H1 (cell line): Measurements from ENCODE around the gene HSH2D. TPM values are rescaled to one million over a fixed set of nuclear protein-coding genes. Genes with fewer than 3 reads are reported as not detected.

Experiments
- polyA plus RNA-seq, 7 experiments: library from polyadenylated mRNA; depleted of rRNA in 3 of 7; stranded (reverse) in 5 of 7; unstranded in 2 of 7; fragments of >200 nt in 5 of 7; fragments of 200-250 nt in 2 of 7; gene quantifications; 1 replicate in 5 of 7; 2 replicates in 1 of 7; 4 replicates in 1 of 7; pipeline versions ENCODE4 v1.2.1 to v1.2.3, GENCODE V29; 2011 to 2013; ENCODE audit warnings: missing spikeins in 2 of 7, mixed read lengths in 2 of 7
- total RNA-seq: library from RNA; stranded (reverse); fragmentation: NEBNext Ultra II Directional; extraction: Animal tissue kit (Norgen Biotek cat#: 25700); gene quantifications from 2 replicates; pipeline ENCODE4 v1.2.1, GENCODE V29; 2021
- TF ChIP-seq, protein P1 (sequence below): fragments of 300-600 bp; sonication (generic); IDR thresholded peaks from 2 replicates; pipeline ENCODE4 v1.7.1; 2012; ENCODE audit warnings: low read length, moderate library complexity, mild to moderate bottlenecking, inconsistent platforms; ENCODE audit not compliant: insufficient replicate concordance

The HSH2D gene
- total and polyA plus RNA-seq, 2 of the 8 experiments (the other 6 are each of a cell fraction or from before 2014, with no cell fraction given): 0.67 to 1.6 TPM

DNA sequence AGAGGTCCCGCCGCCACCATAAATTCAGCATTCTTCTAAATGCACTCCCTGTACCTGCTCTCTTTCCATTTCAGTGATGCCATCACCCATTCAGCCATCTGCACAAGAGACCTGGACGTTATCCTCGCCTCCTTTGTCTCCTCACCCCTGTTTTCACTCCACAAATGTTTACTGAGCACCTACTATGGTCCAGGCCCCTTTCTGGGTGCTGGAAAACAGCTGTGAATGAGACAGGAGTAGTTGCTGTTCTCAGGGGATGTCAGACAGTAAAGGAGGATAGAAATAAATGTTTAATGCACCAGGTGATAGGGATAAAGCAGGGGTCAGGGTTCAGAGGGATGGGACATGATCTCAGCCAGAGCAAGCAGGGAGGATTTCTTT is 57.5 kb downstream of the HSH2D start (continued):
- TF ChIP-seq, protein P1, sequence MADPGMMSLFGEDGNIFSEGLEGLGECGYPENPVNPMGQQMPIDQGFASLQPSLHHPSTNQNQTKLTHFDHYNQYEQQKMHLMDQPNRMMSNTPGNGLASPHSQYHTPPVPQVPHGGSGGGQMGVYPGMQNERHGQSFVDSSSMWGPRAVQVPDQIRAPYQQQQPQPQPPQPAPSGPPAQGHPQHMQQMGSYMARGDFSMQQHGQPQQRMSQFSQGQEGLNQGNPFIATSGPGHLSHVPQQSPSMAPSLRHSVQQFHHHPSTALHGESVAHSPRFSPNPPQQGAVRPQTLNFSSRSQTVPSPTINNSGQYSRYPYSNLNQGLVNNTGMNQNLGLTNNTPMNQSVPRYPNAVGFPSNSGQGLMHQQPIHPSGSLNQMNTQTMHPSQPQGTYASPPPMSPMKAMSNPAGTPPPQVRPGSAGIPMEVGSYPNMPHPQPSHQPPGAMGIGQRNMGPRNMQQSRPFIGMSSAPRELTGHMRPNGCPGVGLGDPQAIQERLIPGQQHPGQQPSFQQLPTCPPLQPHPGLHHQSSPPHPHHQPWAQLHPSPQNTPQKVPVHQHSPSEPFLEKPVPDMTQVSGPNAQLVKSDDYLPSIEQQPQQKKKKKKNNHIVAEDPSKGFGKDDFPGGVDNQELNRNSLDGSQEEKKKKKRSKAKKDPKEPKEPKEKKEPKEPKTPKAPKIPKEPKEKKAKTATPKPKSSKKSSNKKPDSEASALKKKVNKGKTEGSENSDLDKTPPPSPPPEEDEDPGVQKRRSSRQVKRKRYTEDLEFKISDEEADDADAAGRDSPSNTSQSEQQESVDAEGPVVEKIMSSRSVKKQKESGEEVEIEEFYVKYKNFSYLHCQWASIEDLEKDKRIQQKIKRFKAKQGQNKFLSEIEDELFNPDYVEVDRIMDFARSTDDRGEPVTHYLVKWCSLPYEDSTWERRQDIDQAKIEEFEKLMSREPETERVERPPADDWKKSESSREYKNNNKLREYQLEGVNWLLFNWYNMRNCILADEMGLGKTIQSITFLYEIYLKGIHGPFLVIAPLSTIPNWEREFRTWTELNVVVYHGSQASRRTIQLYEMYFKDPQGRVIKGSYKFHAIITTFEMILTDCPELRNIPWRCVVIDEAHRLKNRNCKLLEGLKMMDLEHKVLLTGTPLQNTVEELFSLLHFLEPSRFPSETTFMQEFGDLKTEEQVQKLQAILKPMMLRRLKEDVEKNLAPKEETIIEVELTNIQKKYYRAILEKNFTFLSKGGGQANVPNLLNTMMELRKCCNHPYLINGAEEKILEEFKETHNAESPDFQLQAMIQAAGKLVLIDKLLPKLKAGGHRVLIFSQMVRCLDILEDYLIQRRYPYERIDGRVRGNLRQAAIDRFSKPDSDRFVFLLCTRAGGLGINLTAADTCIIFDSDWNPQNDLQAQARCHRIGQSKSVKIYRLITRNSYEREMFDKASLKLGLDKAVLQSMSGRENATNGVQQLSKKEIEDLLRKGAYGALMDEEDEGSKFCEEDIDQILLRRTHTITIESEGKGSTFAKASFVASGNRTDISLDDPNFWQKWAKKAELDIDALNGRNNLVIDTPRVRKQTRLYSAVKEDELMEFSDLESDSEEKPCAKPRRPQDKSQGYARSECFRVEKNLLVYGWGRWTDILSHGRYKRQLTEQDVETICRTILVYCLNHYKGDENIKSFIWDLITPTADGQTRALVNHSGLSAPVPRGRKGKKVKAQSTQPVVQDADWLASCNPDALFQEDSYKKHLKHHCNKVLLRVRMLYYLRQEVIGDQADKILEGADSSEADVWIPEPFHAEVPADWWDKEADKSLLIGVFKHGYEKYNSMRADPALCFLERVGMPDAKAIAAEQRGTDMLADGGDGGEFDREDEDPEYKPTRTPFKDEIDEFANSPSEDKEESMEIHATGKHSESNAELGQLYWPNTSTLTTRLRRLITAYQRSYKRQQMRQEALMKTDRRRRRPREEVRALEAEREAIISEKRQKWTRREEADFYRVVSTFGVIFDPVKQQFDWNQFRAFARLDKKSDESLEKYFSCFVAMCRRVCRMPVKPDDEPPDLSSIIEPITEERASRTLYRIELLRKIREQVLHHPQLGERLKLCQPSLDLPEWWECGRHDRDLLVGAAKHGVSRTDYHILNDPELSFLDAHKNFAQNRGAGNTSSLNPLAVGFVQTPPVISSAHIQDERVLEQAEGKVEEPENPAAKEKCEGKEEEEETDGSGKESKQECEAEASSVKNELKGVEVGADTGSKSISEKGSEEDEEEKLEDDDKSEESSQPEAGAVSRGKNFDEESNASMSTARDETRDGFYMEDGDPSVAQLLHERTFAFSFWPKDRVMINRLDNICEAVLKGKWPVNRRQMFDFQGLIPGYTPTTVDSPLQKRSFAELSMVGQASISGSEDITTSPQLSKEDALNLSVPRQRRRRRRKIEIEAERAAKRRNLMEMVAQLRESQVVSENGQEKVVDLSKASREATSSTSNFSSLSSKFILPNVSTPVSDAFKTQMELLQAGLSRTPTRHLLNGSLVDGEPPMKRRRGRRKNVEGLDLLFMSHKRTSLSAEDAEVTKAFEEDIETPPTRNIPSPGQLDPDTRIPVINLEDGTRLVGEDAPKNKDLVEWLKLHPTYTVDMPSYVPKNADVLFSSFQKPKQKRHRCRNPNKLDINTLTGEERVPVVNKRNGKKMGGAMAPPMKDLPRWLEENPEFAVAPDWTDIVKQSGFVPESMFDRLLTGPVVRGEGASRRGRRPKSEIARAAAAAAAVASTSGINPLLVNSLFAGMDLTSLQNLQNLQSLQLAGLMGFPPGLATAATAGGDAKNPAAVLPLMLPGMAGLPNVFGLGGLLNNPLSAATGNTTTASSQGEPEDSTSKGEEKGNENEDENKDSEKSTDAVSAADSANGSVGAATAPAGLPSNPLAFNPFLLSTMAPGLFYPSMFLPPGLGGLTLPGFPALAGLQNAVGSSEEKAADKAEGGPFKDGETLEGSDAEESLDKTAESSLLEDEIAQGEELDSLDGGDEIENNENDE: no peak
